Mesendoderm (in vitro differentiated cells): ENCODE results near the gene RNU6-7. TPM values are rescaled to one million over a fixed set of nuclear protein-coding genes. Genes with fewer than 3 reads are reported as not detected.
A peak's percentile ranks its signal among the peaks of the same experiment; 100 is the strongest.

Experiments
- DNase-seq: peaks from one replicate; pipeline ENCODE4 v3.0.0; 2013
- H2AK5ac ChIP-seq: 2 replicates; pipeline ENCODE4 v1.6.1; 2013; ENCODE audit warnings: low read length, inconsistent platforms
- H2BK120ac ChIP-seq: 2 replicates; pipeline ENCODE4 v1.6.1; 2013; ENCODE audit warnings: low read depth, mild to moderate bottlenecking, low read length, moderate library complexity, mixed read lengths
- H2BK15ac ChIP-seq: replicated peaks from 2 replicates; pipeline ENCODE4 v1.6.1; 2013; ENCODE audit warnings: low read depth, mild to moderate bottlenecking, moderate library complexity
- H2BK5ac ChIP-seq: 2 replicates; pipeline ENCODE4 v1.6.1; 2013; ENCODE audit warnings: low read length, inconsistent platforms
- H3K18ac ChIP-seq: 2 replicates; pipeline ENCODE4 v1.6.1; 2013; ENCODE audit warnings: mild to moderate bottlenecking, low read length, mixed read lengths
- H3K23ac ChIP-seq: one replicate; pipeline ENCODE4 v1.6.1; 2013; ENCODE audit warnings: low read length
- H3K27ac ChIP-seq: 2 replicates; pipeline ENCODE4 v1.5.1; 2013; ENCODE audit warnings: low read depth, mild to moderate bottlenecking, inconsistent platforms, low read length, moderate library complexity
- H3K27me3 ChIP-seq: 2 replicates; pipeline ENCODE4 v1.6.1; 2013; ENCODE audit warnings: low read length, control low read depth, mild to moderate bottlenecking, inconsistent platforms; ENCODE audit not compliant: insufficient read depth, poor library complexity
- H3K36me3 ChIP-seq: 2 replicates; pipeline ENCODE4 v1.6.1; 2013; ENCODE audit warnings: low read length, inconsistent platforms; ENCODE audit not compliant: control insufficient read depth, insufficient read depth
- H3K4ac ChIP-seq: one replicate; pipeline ENCODE4 v1.6.1; 2013; ENCODE audit warnings: low read depth, mild to moderate bottlenecking, low read length, moderate library complexity
- H3K4me1 ChIP-seq: 2 replicates; pipeline ENCODE4 v1.6.1; 2013; ENCODE audit warnings: low read depth, low read length, inconsistent platforms; ENCODE audit not compliant: control insufficient read depth
- H3K4me2 ChIP-seq: 2 replicates; pipeline ENCODE4 v1.6.1; 2013; ENCODE audit warnings: low read length
- H3K4me3 ChIP-seq: 2 replicates; pipeline ENCODE4 v1.5.1; 2013; ENCODE audit warnings: mild to moderate bottlenecking, low read length
- H3K56ac ChIP-seq: one replicate; pipeline ENCODE4 v1.6.1; 2013; ENCODE audit warnings: low read length
- H3K79me1 ChIP-seq: 2 replicates; pipeline ENCODE4 v1.6.1; 2013; ENCODE audit warnings: low read length, inconsistent platforms
- H3K79me2 ChIP-seq: 2 replicates; pipeline ENCODE4 v1.6.1; 2013; ENCODE audit warnings: mild to moderate bottlenecking, low read length; ENCODE audit not compliant: control insufficient read depth, insufficient read depth
- H3K9ac ChIP-seq: 2 replicates; pipeline ENCODE4 v1.6.1; 2013; ENCODE audit warnings: low read length, inconsistent platforms
- H4K5ac ChIP-seq: one replicate; pipeline ENCODE4 v1.6.1; 2013; ENCODE audit warnings: low read length
- H4K8ac ChIP-seq: one replicate; pipeline ENCODE4 v1.6.1; 2013; ENCODE audit warnings: low read depth, mild to moderate bottlenecking, control low read depth, low read length, moderate library complexity
- WGBS: extraction: QIAGEN DNeasy Blood & Tissue Kit; methylation state at CpG from one replicate; pipeline ENCODE4 v1.1.7; 2013; ENCODE audit warnings: low lambda C conversion rate, missing lambda C conversion rate; ENCODE audit not compliant: insufficient coverage; ENCODE audit errors: extremely low coverage; 5-methylcytosine and 5-hydroxymethylcytosine counted together
- small RNA-seq: library from polyadenylated mRNA; stranded (forward); fragments of <200 nt; extraction: miRNeasy Mini kit (QIAGEN cat#:217004); gene quantifications from one replicate; pipeline ENCODE3, GENCODE V24; 2013; ENCODE audit not compliant: insufficient read depth

Gene RNU6-7

GRCh38 chr14:32249780-32250179 is 47.9 kb downstream of the RNU6-7 start:
- Histone ChIP-seq H3K4me3 (no peak overlapping the region), H3K36me3 (no peaks in the 10 kb centered on the region), H2AK5ac (no peak overlapping the region)

GRCh38 chr14:32250681-32251080 is 48.8 kb downstream of the RNU6-7 start:
- H3K9ac ChIP-seq: no peak overlapping the region
- H3K23ac ChIP-seq: no peak overlapping the region
- H3K4me3 ChIP-seq: no peak overlapping the region
- no peak overlapping the region for H4K8ac ChIP-seq
- no peak overlapping the region for H3K27ac ChIP-seq
- peak overlapping the region; percentile 7 for H3K4ac ChIP-seq
- no peaks in the 10 kb centered on the region for H3K4me1 ChIP-seq
- H3K56ac ChIP-seq: no peak overlapping the region
- DNase-seq: no peak
- H2BK15ac ChIP-seq: no peak overlapping the region
- H3K4me2 ChIP-seq: no peak overlapping the region
- H3K79me1 ChIP-seq: no peaks in the 10 kb centered on the region
- no peak overlapping the region for H2BK120ac ChIP-seq
- H3K79me2 ChIP-seq: no peaks in the 10 kb centered on the region
- H3K27me3 ChIP-seq: no peaks in the 10 kb centered on the region
- H4K5ac ChIP-seq: no peak overlapping the region
- no CpG with 5 or more reads among the region's 3 CpGs for WGBS
- H3K36me3 ChIP-seq: no peaks in the 10 kb centered on the region
- no peak overlapping the region for H2AK5ac ChIP-seq
- no peak overlapping the region for H2BK5ac ChIP-seq
- no peak overlapping the region for H3K18ac ChIP-seq

More at GRCh38 chr14:32249780-32250179, 47.9 kb downstream of the RNU6-7 start:
- Histone ChIP-seq H4K5ac (no peak overlapping the region), H3K23ac (no peak overlapping the region), H3K79me1 (no peaks in the 10 kb centered on the region), H3K4me1 (no peaks in the 10 kb centered on the region), H3K4ac (no peak overlapping the region), H2BK15ac (no peak overlapping the region), H2BK120ac (no peak overlapping the region), H2BK5ac (no peak overlapping the region), H3K27ac (no peak overlapping the region), H3K56ac (no peak overlapping the region), H4K8ac (no peak overlapping the region), H3K4me2 (no peak overlapping the region), H3K9ac (no peak overlapping the region), H3K79me2 (no peaks in the 10 kb centered on the region), H3K18ac (no peak overlapping the region), H3K27me3 (no peaks in the 10 kb centered on the region)
- WGBS: no CpG with 5 or more reads among the region's 4 CpGs
- no peak for DNase-seq

DNA sequence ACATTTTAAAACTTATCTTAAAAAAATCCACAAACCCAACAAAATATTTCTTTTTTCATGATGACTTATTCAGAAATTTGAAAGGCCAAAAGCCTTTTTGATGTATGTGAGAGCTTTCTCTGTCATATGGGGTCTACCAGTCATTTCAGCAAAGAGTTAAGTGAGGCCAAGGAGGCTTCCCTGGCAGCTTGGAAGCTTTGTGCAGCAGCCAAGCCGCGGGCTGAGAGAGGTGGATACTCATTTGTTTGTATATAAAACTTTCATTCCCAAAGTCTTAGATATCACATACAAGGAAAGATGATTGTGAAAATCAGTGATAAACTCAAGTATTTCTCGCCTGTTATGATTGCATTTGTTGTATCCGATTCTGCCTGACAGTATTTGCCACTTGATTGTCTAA is 49.7 kb downstream of the RNU6-7 start:
- Histone ChIP-seq H3K9ac (no peak overlapping the region), H3K27me3 (no peaks in the 10 kb centered on the region), H3K36me3 (no peaks in the 10 kb centered on the region), H3K4me1 (no peaks in the 10 kb centered on the region), H3K56ac (peak overlapping the region; percentile 47), H2AK5ac (no peak overlapping the region), H3K27ac (no peak overlapping the region), H3K4me2 (no peak overlapping the region), H3K79me2 (no peaks in the 10 kb centered on the region), H2BK5ac (no peak overlapping the region), H2BK15ac (no peak overlapping the region), H3K18ac (peak overlapping the region; percentile 88), H3K79me1 (no peaks in the 10 kb centered on the region), H4K5ac (peak overlapping the region; percentile 59), H3K4me3 (no peak overlapping the region), H2BK120ac (no peak overlapping the region), H4K8ac (no peak overlapping the region), H3K4ac (no peak overlapping the region), H3K23ac (no peak overlapping the region)
- no CpG with 5 or more reads among the region's 4 CpGs for WGBS
- DNase-seq: no peak

Small RNA genes within 50 kb of the gene (small RNA-seq; reads per million reads assigned to genes)
- gene RNU6-7 (not detected), gene RNU6-8 (not detected)
